Measurements from ENCODE around the gene GJA8.

- no peak for TF ChIP-seq SIN3A (IDR thresholded peaks at IDR 0.05; ENCODE audit: borderline replicate concordance, insufficient read depth, low read length)
- TF ChIP-seq POLR2AphosphoS5 (IDR thresholded peaks at IDR 0.05; ENCODE audit: low read depth, low read length) = no peak
- TF ChIP-seq TAF1 (IDR thresholded peaks at IDR 0.05; ENCODE audit: borderline replicate concordance, insufficient read depth, low read length) = no peak
- TF ChIP-seq REST (IDR thresholded peaks at IDR 0.05; ENCODE audit: insufficient read depth in 1 of 2, low read depth in 2 of 2, low read length in 2 of 2) = no peak
Measured at GRCh38 chr1:147924813-147925212, 22.2 kb downstream of the GJA8 start.

Measured in PFSK-1 (cell line).